ENCODE results near the gene EBF3.

The EBF3 gene

GRCh38 chr10:129836253-129836652, 127.8 kb downstream of the EBF3 start:
- no peak for DNase-seq (ENCODE audit: low read depth)

- no peak for DNase-seq (ENCODE audit: low read depth)
Observed at GRCh38 chr10:129833994-129834739, 129.9 kb downstream of the EBF3 start.

GRCh38 chr10:129833468-129833950, 130.6 kb downstream of the EBF3 start:
- no peak for DNase-seq (ENCODE audit: low read depth)

GRCh38 chr10:129832573-129833467, 131.3 kb downstream of the EBF3 start:
- no peak for DNase-seq (ENCODE audit: low read depth)

GRCh38 chr10:129831150-129831549, 132.9 kb downstream of the EBF3 start:
- no peak for DNase-seq (ENCODE audit: low read depth)

- no peak for DNase-seq (ENCODE audit: low read depth)
Observed at GRCh38 chr10:129825826-129826225, 138.2 kb downstream of the EBF3 start.

GRCh38 chr10:129825221-129825620, 138.9 kb downstream of the EBF3 start:
- DNase-seq (ENCODE audit: low read depth): no peak

- DNase-seq (ENCODE audit: low read depth): no peak
Observed at GRCh38 chr10:129820451-129820850, 143.6 kb downstream of the EBF3 start.

GRCh38 chr10:129816656-129817045, 147.4 kb downstream of the EBF3 start:
- DNase-seq (ENCODE audit: low read depth): no peak

- no peak for DNase-seq (ENCODE audit: low read depth)
Observed at GRCh38 chr10:129815898-129816655, 148.0 kb downstream of the EBF3 start.

GRCh38 chr10:129814681-129815646, 149.1 kb downstream of the EBF3 start:
- DNase-seq (ENCODE audit: low read depth): no peak

GRCh38 chr10:129812398-129812797, 151.7 kb downstream of the EBF3 start:
- no peak for DNase-seq (ENCODE audit: low read depth)

- DNase-seq (ENCODE audit: low read depth): no peak
Observed at GRCh38 chr10:129811208-129811607, 152.9 kb downstream of the EBF3 start.

- no peak for DNase-seq (ENCODE audit: low read depth)
Observed at GRCh38 chr10:129809841-129810240, 154.2 kb downstream of the EBF3 start.

GRCh38 chr10:129809431-129809830, 154.6 kb downstream of the EBF3 start:
- DNase-seq (ENCODE audit: low read depth): no peak

- DNase-seq (ENCODE audit: low read depth): no peak
Observed at GRCh38 chr10:129808092-129808983, 155.7 kb downstream of the EBF3 start.

GRCh38 chr10:129807211-129807610, 156.9 kb downstream of the EBF3 start:
- no peak for DNase-seq (ENCODE audit: low read depth)

- DNase-seq (ENCODE audit: low read depth): no peak
Observed at GRCh38 chr10:129800796-129801340, 163.2 kb downstream of the EBF3 start.

- no peak for DNase-seq (ENCODE audit: low read depth)
Observed at GRCh38 chr10:129799942-129800341, 164.1 kb downstream of the EBF3 start.

Data from fibroblast of the conjunctiva (primary cell).